HG02610 (cell line): ENCODE data around the gene PARD3.

Source experiments
- ATAC-seq: cut with Tn5 transposase; IDR thresholded peaks from one replicate; pipeline ENCODE4 v1.9.1; 2021; ENCODE audit warnings: mild to moderate bottlenecking, moderate library complexity; ENCODE audit not compliant: unreplicated experiment

Gene PARD3

GRCh38 chr10:34629084-34629483, 186.0 kb downstream of the PARD3 start:
- ATAC-seq, result no peak

- ATAC-seq, result no peak
Measured at GRCh38 chr10:34628174-34628796, 186.8 kb downstream of the PARD3 start.

- ATAC-seq, result no peak
Measured at GRCh38 chr10:34627741-34628140, 187.4 kb downstream of the PARD3 start.

GRCh38 chr10:34627331-34627730, 187.8 kb downstream of the PARD3 start:
- no peak for ATAC-seq

- ATAC-seq, result no peak
Measured at GRCh38 chr10:34626158-34626880, 188.8 kb downstream of the PARD3 start.

GRCh38 chr10:34624323-34625153, 190.6 kb downstream of the PARD3 start:
- ATAC-seq, result no peak

- ATAC-seq, result no peak
Measured at GRCh38 chr10:34622945-34623344, 192.2 kb downstream of the PARD3 start.

DNA sequence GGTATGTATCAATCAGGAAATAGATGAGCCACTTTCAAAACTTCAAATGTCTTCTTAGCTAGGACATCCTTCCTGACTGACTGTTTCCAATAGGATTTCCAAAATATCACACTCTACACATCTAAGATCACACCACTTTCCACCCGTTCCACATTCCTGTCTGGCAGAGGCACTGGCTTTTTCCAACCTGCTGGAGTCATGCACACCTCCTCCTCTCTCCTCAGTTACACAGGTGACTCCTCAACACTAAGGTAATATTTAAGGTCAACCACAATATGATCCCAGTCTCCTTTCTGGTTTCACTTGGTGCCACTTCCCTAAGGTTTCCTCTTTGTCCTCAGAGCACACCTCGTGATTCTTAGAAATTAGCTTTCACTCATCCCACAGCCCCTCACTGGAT, 196.5 kb downstream of the PARD3 start:
- no peak for ATAC-seq

DNA sequence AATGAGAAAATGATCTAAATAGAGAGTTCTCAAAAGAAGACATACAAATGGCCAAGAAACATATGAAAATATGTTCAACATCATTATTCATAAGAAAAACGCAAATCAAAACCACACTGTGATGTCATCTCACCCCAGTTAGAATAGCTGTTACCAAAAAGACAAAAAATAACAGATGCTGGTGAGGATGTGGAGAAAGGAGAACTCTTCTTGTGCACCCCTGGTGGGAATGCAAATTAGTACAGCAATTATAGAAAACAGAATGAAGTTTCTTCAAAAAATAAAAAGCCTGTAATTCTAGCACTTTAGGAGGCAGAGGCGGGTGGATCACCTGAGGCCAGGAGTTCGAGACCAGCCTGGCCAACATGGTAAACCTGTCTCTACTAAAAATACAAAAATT, 199.3 kb downstream of the PARD3 start:
- no peak for ATAC-seq

DNA sequence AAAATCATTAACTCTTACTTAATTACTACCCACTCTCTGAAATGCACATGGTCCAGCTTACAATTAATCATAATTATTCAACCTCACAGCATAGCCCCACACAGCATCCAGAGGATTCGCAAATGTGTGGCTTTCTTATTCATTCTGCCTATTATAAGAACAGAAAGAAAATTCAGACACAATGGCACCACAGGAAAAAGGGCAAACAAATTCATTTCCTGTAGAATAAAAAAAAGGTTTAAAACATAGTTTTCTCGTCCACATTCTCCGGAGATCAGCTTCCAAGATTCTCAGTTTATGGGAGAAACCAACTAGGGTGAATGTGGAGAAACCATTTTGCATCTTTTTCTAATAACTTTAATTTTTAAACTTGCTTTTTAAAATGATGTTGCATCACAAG, 201.6 kb downstream of the PARD3 start:
- no peak for ATAC-seq

DNA sequence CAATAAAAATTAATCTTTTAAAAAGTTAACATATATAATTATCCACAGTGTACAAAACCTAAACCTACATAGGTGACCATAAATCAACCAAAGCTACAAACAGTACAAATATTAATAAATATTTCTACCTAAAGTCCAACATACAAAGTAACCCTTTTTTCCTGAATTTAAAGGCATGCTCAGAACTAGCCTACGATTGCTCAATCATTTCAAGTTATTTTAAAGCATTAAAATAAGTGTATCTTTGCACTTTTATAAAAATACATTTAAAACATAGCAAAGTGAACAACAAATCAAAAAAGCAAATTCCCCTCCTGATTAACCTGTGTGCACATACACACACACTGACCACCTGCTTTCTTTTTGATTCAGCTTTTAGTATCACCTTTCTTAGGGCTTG, 202.2 kb downstream of the PARD3 start:
- no peak for ATAC-seq

- no peak for ATAC-seq
Measured at GRCh38 chr10:34612446-34612845, 202.7 kb downstream of the PARD3 start.

- no peak for ATAC-seq
Measured at GRCh38 chr10:34609287-34609940, 205.7 kb downstream of the PARD3 start.

- ATAC-seq, result no peak
Measured at GRCh38 chr10:34607894-34608293, 207.2 kb downstream of the PARD3 start.

- ATAC-seq, result no peak
Measured at GRCh38 chr10:34606890-34607289, 208.2 kb downstream of the PARD3 start.

DNA sequence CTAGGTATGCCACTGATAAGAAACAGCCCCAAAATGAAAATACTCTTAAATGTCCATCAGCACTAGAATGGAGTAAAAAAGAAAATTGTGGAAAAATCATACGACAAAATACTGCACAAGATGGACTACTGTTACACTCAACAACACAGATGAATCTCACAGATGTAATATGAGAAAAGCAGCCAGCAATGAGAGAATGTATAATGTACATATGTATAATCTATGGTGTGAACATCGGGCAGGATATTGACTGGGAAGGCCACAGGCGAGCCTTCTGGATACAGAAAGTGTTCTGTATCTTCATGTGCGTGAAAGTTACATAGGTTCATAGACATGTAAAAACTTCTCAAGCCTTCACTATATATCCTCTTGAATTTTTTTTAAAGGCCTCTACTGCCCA, 212.6 kb downstream of the PARD3 start:
- no peak for ATAC-seq

DNA sequence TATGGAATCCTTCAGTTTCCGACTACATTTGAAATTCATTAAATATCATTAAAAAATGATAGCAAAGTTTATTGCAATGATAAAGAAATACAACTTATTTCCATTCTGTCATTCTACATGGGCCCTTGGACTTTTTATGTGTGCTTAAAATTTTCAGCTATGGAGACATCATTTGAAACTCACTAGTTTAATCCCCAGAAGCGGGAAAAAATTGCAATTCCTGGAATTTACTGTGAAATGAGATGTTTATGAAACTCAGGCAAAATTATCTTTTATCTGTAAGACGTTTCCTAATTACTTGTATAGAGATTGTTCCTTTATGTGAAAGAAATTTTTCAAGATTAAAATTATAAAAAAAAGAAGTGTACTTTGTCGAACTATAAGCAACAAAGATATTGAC, 213.4 kb downstream of the PARD3 start:
- no peak for ATAC-seq

- ATAC-seq, result no peak
Measured at GRCh38 chr10:34599026-34599795, 215.9 kb downstream of the PARD3 start.

- ATAC-seq, result no peak
Measured at GRCh38 chr10:34596351-34596750, 218.7 kb downstream of the PARD3 start.

- ATAC-seq, result no peak
Measured at GRCh38 chr10:34593930-34594329, 221.2 kb downstream of the PARD3 start.
